B cell (primary cell): ENCODE results near the gene TMEM255B. TPM values are rescaled to one million over a fixed set of nuclear protein-coding genes. Genes with fewer than 3 reads are reported as not detected.

Experiments used
- ATAC-seq: fragments of 200-7000 bp; cut with Tn5 transposase; one replicate; pipeline ENCODE4 v1.10.0; 2021; ENCODE audit warnings: low read depth, mild to moderate bottlenecking, moderate number of reproducible peaks, moderate library complexity
- CTCF ChIA-PET: fragments of 350-600 bp; sonication (Branson Sonifier 250); formaldehyde crosslinking; loops from one replicate; lab custom pipeline; 2021; ENCODE audit warnings: antibody characterized with exemption, inconsistent platforms; lab: Charles Lee
- POLR2A ChIA-PET: fragments of 350-600 bp; sonication (Branson Sonifier 250); formaldehyde crosslinking; loops from one replicate; lab custom pipeline; 2021; ENCODE audit warnings: antibody characterized with exemption; lab: Charles Lee
- DNase-seq: peaks from one replicate; pipeline ENCODE4 v3.0.0; 2013
- H2AFZ ChIP-seq: 2 replicates; pipeline ENCODE4 v1.6.1; 2012; ENCODE audit warnings: mild to moderate bottlenecking, low read depth, low read length; ENCODE audit not compliant: insufficient read depth, poor library complexity, severe bottlenecking
- H3K27ac ChIP-seq, 2 donors: 1 replicate in 1 of 2; 2 replicates in 1 of 2; pipeline ENCODE4 v1.5.1; 2012 to 2013; ENCODE audit warnings: low read length in 2 of 2, mild to moderate bottlenecking in 2 of 2, moderate library complexity in 1 of 2
- H3K27me3 ChIP-seq, 4 experiments: fragments of 200-600 bp in 1 of 4; sonication (generic) in 1 of 4; replicated peaks in 1 of 4; 1 replicate in 2 of 4; 2 replicates in 2 of 4; pipeline versions ENCODE4 v1.6.1 to v1.7.0; 2013 to 2016; ENCODE audit warnings: low read length in 3 of 4, mild to moderate bottlenecking in 2 of 4, mixed read lengths in 1 of 4, moderate library complexity in 1 of 4; ENCODE audit not compliant: insufficient read depth in 4 of 4, control insufficient read depth in 3 of 4; ENCODE audit errors: control extremely low read depth in 1 of 4
- H3K36me3 ChIP-seq, 2 experiments: replicated peaks in 1 of 2; 1 replicate in 1 of 2; 2 replicates in 1 of 2; pipeline versions ENCODE4 v1.6.1 to v1.7.1; 2013; ENCODE audit warnings: low read length in 1 of 2; ENCODE audit not compliant: insufficient read depth in 2 of 2, control insufficient read depth in 1 of 2; ENCODE audit errors: control extremely low read depth in 1 of 2, extremely low read depth in 1 of 2
- H3K4me1 ChIP-seq, 2 donors: fragments of 200-600 bp in 1 of 2; sonication (generic) in 1 of 2; 1 replicate in 1 of 2; 2 replicates in 1 of 2; pipeline versions ENCODE4 v1.5.1 to v1.6.1; 2013 to 2017; ENCODE audit warnings: low read length in 2 of 2; ENCODE audit not compliant: control insufficient read depth in 2 of 2, insufficient read depth in 2 of 2
- H3K4me2 ChIP-seq: replicated peaks from 2 replicates; pipeline ENCODE3; 2012; ENCODE audit warnings: mild to moderate bottlenecking, low read depth, low read length; ENCODE audit not compliant: poor library complexity, severe bottlenecking
- H3K4me3 ChIP-seq, 5 experiments: fragments of 200-600 bp in 1 of 5; sonication (generic) in 1 of 5; 1 replicate in 3 of 5; 2 replicates in 2 of 5; pipeline versions ENCODE4 v1.5.1 to v1.7.0; 2011 to 2016; ENCODE audit warnings: low read length in 4 of 5, mild to moderate bottlenecking in 4 of 5, low read depth in 2 of 5, control low read depth in 1 of 5, moderate library complexity in 1 of 5; ENCODE audit not compliant: insufficient read depth in 1 of 5; ENCODE audit errors: control extremely low read depth in 1 of 5, extremely low read depth in 1 of 5
- H3K79me2 ChIP-seq: fragments of 200-600 bp; sonication (generic); one replicate; pipeline ENCODE4 v1.6.0; 2016; ENCODE audit warnings: low read length; ENCODE audit not compliant: control insufficient read depth, insufficient read depth
- H3K9ac ChIP-seq: fragments of 200-600 bp; sonication (generic); 2 replicates; pipeline ENCODE4 v1.6.1; 2017; ENCODE audit warnings: mild to moderate bottlenecking, low read length, moderate library complexity
- H3K9me3 ChIP-seq, 3 donors: one replicate each; pipeline versions ENCODE4 v1.6.1 to v1.7.1; 2013; ENCODE audit warnings: low read length in 2 of 3; ENCODE audit not compliant: control insufficient read depth in 2 of 3, insufficient read depth in 1 of 3; ENCODE audit errors: control extremely low read depth in 1 of 3
- H4K20me1 ChIP-seq: 2 replicates; pipeline ENCODE4 v1.6.0; 2012; ENCODE audit warnings: mild to moderate bottlenecking, low read length; ENCODE audit not compliant: insufficient read depth, control insufficient read depth, poor library complexity, severe bottlenecking
- H3K27ac Mint-ChIP-seq: one replicate; pipeline ENCODE4 v1.8.0; 2021; ENCODE audit warnings: mixed read lengths
- H3K27me3 Mint-ChIP-seq: one replicate; pipeline ENCODE4 v1.8.0; 2021; ENCODE audit warnings: mixed read lengths
- H3K4me1 Mint-ChIP-seq: one replicate; pipeline ENCODE4 v1.8.0; 2021; ENCODE audit warnings: mixed read lengths
- H3K4me3 Mint-ChIP-seq: one replicate; pipeline ENCODE4 v1.8.0; 2021; ENCODE audit warnings: mixed read lengths
- H3K9me3 Mint-ChIP-seq: one replicate; pipeline ENCODE4 v1.8.0; 2022; ENCODE audit warnings: mixed read lengths; ENCODE audit not compliant: insufficient read depth
- CTCF ChIP-seq: fragments of 200-600 bp; IDR thresholded peaks from one replicate; pipeline ENCODE4 v1.8.0; 2022; ENCODE audit warnings: antibody characterized with exemption, mild to moderate bottlenecking
- EZH2 ChIP-seq: IDR thresholded peaks from 2 replicates; pipeline ENCODE4 v1.6.1; 2012; ENCODE audit warnings: borderline replicate concordance, low read depth, mild to moderate bottlenecking, moderate library complexity, low read length; ENCODE audit not compliant: insufficient read depth, poor library complexity, severe bottlenecking
- WGBS: methylation state at CpG from one replicate; pipeline ENCODE4 v1.1.5; 2013; ENCODE audit warnings: missing lambda C conversion rate; ENCODE audit not compliant: insufficient coverage; 5-methylcytosine and 5-hydroxymethylcytosine counted together
- intact Hi-C: fragments of 100-400 bp; cut with micrococcal nuclease; formaldehyde crosslinking; loops from one replicate; pipeline ENCODE4 v1.10.0; 2022
- polyA plus RNA-seq: library from polyadenylated mRNA; depleted of rRNA; stranded (reverse); fragments of >200 nt; gene quantifications from 2 replicates; pipeline ENCODE4 v1.2.3, GENCODE V29; 2012
- total RNA-seq, 2 donors: library from RNA; stranded (reverse); fragments of 120-200 nt in 1 of 2; gene quantifications; 1 replicate in 1 of 2; 2 replicates in 1 of 2; pipeline versions ENCODE4 v1.2.3 to v1.2.4, GENCODE V29; 2013 to 2022

The TMEM255B gene
- total and polyA plus RNA-seq, 2 donors (not counting 1 experiment from before 2014, with no cell fraction given): 2.1 to 8.2 TPM

GRCh38 chr13:113732176-113732960 lies 26.7 kb upstream of the TMEM255B start:
- H3K4me1 ChIP-seq: peaks cover 5 to 11% of the 10 kb centered on the region in 2 donors
- peaks cover 0 to 6% (median 0%) of the 10 kb centered on the region in 4 experiments for H3K27me3 ChIP-seq
- H2AFZ ChIP-seq: peak overlapping the region; percentile 51
- H3K27ac ChIP-seq: no peak overlapping the region
- H3K27me3 Mint-ChIP-seq: peaks cover 4% of the 10 kb centered on the region
- 50% methylated on average over 29 of the region's 29 CpGs for WGBS
- H3K9me3 Mint-ChIP-seq: no peaks in the 10 kb centered on the region
- CTCF ChIA-PET: no interaction called here
- H3K79me2 ChIP-seq: no peaks in the 10 kb centered on the region
- intact Hi-C loops: no loop called here
- peaks cover 0 to 36% (median 0%) of the 10 kb centered on the region in 3 donors for H3K9me3 ChIP-seq
- POLR2A ChIA-PET: no interaction called here
- H3K4me3 ChIP-seq: no peak overlapping the region
- peak overlapping the region; percentile 50 for H3K4me2 ChIP-seq
- DNase-seq (no peak), ATAC-seq (peak; percentile 78)
- no peaks in the 10 kb centered on the region for H3K36me3 ChIP-seq
- H3K9ac ChIP-seq: no peak overlapping the region
- peak overlapping the region; percentile 53 for H3K4me3 Mint-ChIP-seq
- H3K27ac Mint-ChIP-seq: peak overlapping the region; percentile 56
- no peaks in the 10 kb centered on the region for H4K20me1 ChIP-seq
- H3K4me1 Mint-ChIP-seq: peaks cover 5% of the 10 kb centered on the region
- TF ChIP-seq CTCF: no peak
- no peak for TF ChIP-seq EZH2
